Nephron progenitor cell (in vitro differentiated cells): ENCODE measurements around the gene SP5.

Experiments used
- DNase-seq: peaks from one replicate; pipeline ENCODE4 v3.0.0; 2021
- H3K27ac Mint-ChIP-seq: 2 replicates; pipeline ENCODE4 v1.8.0; 2021; ENCODE audit warnings: mild to moderate bottlenecking, moderate library complexity, mixed read lengths
- H3K27me3 Mint-ChIP-seq: 2 replicates; pipeline ENCODE4 v1.8.0; 2021; ENCODE audit warnings: mild to moderate bottlenecking, low read depth, mixed read lengths; ENCODE audit not compliant: poor library complexity
- H3K36me3 Mint-ChIP-seq: 2 replicates; pipeline ENCODE4 v1.8.0; 2021; ENCODE audit warnings: low read depth, mixed read lengths
- H3K4me1 Mint-ChIP-seq: 2 replicates; pipeline ENCODE4 v1.8.0; 2021; ENCODE audit warnings: mixed read lengths
- H3K4me3 Mint-ChIP-seq: 2 replicates; pipeline ENCODE4 v1.8.0; 2021; ENCODE audit warnings: mild to moderate bottlenecking, moderate library complexity, mixed read lengths
- H3K9me3 Mint-ChIP-seq: 2 replicates; pipeline ENCODE4 v1.8.0; 2021; ENCODE audit warnings: mild to moderate bottlenecking, moderate library complexity, mixed read lengths
- TF ChIP-seq, protein P1 (sequence below): fragments of 200-600 bp; sonication (generic); IDR thresholded peaks from 2 replicates; pipeline ENCODE4 v1.5.0; 2021; ENCODE audit warnings: antibody characterized with exemption

SP5 gene

DNA sequence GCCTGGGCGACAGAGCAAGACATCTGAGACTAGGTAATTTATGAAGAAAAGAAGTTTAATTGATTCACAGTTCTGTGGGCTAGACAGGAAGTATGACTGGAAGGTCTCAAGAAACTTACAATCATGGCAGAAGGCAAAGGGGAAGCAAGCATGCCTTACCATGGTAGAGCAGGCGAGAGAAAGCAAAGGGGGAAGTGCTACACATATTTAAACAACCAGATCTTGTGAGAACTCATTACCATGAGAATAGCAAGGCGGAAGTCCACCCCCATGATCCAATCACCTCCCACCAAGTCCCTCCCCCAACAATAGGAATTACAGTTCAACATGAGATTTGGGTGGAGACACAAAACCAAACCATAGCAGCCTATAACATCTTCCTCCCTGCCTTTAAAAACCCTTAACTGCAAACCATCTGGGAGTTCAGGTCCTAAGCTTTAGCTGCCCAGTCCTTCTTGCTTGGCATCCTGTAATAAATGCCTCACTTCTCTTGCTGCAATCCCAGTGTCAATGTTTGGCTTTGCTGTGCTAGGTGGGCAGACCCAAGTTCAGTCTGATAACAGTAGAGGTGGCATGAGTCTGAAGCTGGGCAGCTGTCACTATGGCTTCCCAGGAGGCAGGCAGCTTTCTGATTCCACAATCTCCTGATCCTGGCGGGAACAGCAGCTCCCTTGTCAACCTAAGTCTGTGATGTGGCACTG is 11.2 kb upstream of the SP5 start:
- Mint-ChIP-seq H3K27me3 (no peaks in the 10 kb centered on the region), H3K4me3 (no peak overlapping the region), H3K4me1 (peaks cover 47% of the 10 kb centered on the region), H3K36me3 (peaks cover 7% of the 10 kb centered on the region), H3K27ac (no peak overlapping the region), H3K9me3 (peaks cover 6% of the 10 kb centered on the region)
- TF ChIP-seq, protein P1, sequence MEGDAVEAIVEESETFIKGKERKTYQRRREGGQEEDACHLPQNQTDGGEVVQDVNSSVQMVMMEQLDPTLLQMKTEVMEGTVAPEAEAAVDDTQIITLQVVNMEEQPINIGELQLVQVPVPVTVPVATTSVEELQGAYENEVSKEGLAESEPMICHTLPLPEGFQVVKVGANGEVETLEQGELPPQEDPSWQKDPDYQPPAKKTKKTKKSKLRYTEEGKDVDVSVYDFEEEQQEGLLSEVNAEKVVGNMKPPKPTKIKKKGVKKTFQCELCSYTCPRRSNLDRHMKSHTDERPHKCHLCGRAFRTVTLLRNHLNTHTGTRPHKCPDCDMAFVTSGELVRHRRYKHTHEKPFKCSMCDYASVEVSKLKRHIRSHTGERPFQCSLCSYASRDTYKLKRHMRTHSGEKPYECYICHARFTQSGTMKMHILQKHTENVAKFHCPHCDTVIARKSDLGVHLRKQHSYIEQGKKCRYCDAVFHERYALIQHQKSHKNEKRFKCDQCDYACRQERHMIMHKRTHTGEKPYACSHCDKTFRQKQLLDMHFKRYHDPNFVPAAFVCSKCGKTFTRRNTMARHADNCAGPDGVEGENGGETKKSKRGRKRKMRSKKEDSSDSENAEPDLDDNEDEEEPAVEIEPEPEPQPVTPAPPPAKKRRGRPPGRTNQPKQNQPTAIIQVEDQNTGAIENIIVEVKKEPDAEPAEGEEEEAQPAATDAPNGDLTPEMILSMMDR = no peak
- no peak for DNase-seq

DNA sequence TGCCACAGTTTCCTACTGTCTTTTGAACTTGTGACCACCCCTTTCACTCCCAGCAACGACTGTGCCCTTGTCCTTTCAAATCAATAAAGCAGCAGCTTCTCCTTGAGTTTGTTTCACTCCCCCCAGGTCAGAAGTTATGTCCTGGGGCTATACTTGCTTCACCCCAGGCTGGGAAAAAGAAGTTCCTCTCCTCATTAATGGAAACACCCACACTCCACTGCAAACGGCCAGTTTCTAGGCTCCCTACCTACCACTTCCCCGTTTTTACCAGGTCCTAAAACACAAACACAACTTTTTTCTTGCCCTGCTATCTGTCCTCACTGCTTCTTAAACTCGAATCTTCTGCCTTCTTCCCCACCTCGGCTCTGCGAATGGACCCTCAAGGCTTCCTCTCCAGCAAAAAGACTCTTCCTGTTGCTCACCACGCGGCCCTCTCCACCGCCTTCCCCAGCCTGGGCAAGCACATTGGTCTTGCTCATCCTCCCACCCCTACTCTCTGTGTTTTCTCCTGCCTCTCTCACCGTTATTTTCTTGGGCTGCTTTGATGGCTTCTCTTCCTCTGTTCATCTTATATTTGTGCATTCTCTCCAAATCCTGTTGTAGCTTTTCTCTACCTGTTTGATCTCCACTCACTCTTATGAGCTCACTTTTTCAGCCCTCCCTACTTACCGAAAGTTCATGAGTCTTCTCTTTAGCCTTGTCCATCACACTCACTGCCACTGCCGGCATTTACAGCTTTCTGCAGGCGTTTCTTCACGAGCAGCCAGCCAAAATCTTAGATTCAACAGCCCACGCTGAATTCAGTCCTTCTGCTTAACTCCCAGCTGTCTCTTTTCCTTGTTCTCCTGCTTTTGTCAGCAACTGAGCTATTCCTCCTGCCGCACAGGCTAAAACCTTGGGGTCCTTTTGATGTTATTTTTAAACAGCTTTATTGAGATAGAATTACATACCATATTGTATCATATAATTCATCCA is 7.0 kb upstream of the SP5 start:
- peaks cover 14% of the 10 kb centered on the region for H3K27me3 Mint-ChIP-seq
- no peak for DNase-seq

DNA sequence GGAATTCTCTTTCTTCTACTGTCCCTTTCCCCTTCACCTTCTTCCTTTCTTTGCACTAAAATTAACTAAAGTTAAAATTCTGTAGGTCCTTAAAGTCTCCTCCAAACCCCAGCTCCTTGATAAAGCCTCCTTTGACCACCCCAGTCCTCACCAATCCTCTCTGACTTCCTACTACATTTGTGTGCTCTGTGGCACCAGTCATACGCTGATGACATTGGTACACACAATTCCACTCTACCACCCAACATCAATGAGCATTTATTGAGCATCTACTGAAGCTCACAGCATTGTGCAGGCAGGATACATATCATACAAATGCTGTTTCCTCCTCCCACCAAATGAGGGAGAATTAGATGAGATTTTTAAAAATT is 4.5 kb upstream of the SP5 start:
- TF ChIP-seq, protein P1 = no peak
- H3K27me3 Mint-ChIP-seq = peaks cover 18% of the 10 kb centered on the region
- DNase-seq = no peak
- H3K27ac Mint-ChIP-seq = no peak overlapping the region
- H3K9me3 Mint-ChIP-seq = no peaks in the 10 kb centered on the region
- no peaks in the 10 kb centered on the region for H3K36me3 Mint-ChIP-seq
- H3K4me1 Mint-ChIP-seq = peaks cover 44% of the 10 kb centered on the region
- peak overlapping the region; percentile 86 for H3K4me3 Mint-ChIP-seq

More for the DNA sequence above, 7.0 kb upstream of the SP5 start:
- peak overlapping the region; percentile 36 for H3K27ac Mint-ChIP-seq
- H3K4me1 Mint-ChIP-seq = peaks cover 55% of the 10 kb centered on the region
- peaks cover 2% of the 10 kb centered on the region for H3K36me3 Mint-ChIP-seq
- TF ChIP-seq, protein P1 = no peak
- peak overlapping the region; percentile 67 for H3K4me3 Mint-ChIP-seq
- H3K9me3 Mint-ChIP-seq = peaks cover 2% of the 10 kb centered on the region

DNA sequence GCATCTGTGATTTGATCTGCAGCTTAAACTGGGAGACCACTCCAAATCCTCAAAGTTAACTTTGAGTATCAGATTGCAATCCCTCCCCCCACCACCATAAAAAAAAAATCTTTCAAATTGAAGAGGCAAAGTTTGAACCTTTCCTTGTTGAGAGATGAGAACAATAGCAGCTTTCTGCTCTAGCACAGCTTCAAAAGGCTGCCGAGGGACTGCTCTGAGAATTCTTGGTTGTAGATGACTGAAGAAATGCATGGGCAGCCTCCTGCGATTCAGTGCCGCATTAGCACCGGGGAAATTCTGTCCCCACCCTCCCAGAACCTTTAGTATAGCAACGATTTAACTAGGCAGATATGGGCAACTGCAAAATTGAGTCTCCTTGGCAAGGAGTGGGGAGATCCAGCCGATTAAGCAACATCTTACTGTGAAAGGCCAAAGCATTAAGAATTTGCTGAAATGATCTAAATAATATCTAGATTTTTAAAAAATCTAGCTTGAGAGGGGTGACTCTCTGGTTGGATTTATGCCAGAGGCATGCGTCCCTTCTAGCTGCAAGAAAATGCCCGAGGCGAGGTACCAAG is 3.9 kb upstream of the SP5 start:
- H3K27me3 Mint-ChIP-seq = peaks cover 18% of the 10 kb centered on the region
- H3K27ac Mint-ChIP-seq = no peak overlapping the region
- H3K36me3 Mint-ChIP-seq = no peaks in the 10 kb centered on the region
- no peak for DNase-seq
- TF ChIP-seq, protein P1 = no peak
- peaks cover 44% of the 10 kb centered on the region for H3K4me1 Mint-ChIP-seq
- H3K9me3 Mint-ChIP-seq = no peaks in the 10 kb centered on the region
- peak overlapping the region; percentile 86 for H3K4me3 Mint-ChIP-seq

DNA sequence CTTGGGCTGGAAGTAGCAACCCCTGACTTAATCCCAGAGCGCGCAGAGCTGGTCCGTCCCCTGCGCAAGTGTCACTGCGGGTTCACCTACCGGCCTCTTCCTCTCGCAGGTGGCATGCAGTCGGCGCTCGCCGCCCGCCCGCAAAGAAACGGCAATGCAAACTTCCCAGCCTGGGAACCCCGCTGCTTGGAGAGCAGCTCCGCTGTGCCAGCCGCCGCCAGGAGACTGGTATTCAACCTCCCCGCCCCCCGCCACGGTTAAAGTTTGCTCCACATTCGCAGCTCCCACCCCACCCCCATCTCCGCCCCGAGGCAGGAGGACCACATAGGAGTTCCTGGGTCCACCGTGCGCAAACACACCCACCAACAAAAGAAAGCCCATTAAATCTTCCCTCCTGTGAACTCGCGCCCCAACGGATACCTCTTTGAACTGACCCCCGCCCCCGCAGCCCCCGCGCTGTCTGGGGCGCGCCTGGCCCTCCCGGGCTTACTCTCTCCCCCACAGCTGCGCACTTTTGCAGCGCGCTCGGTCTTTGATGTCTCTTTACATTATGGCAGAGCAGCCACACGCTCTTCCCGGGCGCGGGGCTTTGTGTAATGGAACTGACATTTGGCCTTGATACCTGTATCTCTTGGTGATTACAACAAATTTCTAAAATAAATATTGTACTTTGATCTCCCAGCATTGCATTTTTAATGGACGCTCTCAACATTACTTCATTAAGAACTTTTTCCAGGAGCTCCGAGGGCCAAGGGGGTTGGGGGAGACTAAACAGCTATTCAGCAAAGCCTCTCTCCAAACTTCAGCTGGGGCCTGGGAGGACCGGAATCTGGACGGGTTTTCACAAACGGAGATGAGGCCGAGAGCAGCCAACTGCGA is 3.1 kb upstream of the SP5 start:
- Mint-ChIP-seq H3K27ac (no peak overlapping the region), H3K4me3 (peak overlapping the region; percentile 86), H3K9me3 (no peaks in the 10 kb centered on the region), H3K36me3 (no peaks in the 10 kb centered on the region), H3K4me1 (peaks cover 44% of the 10 kb centered on the region), H3K27me3 (peaks cover 18% of the 10 kb centered on the region)
- peak; percentile 79 for DNase-seq
- TF ChIP-seq, protein P1 = no peak
